NB4 (cell line): Measurements from ENCODE around the gene MYH10.
"Not testable (repeated sequence)": the region's sequence is repeated elsewhere in the genome, so short reads cannot be mapped to it uniquely, and the experiment has no call there.

Source experiments
- DNase-seq: peaks from one replicate; pipeline ENCODE4 v3.0.0; 2010; ENCODE audit warnings: low read depth
- H3K4me3 ChIP-seq: one replicate; pipeline ENCODE4 v1.5.1; 2011; ENCODE audit warnings: mild to moderate bottlenecking, low read depth, low read length, moderate library complexity
- CTCF ChIP-seq: IDR thresholded peaks from one replicate; pipeline ENCODE4 v1.5.1; 2012; ENCODE audit warnings: low read depth, low read length
- MAX ChIP-seq: IDR thresholded peaks from 2 replicates; pipeline ENCODE4 v1.6.1; 2011; ENCODE audit warnings: low read depth, low read length
- MYC ChIP-seq: IDR thresholded peaks from 2 replicates; pipeline ENCODE4 v1.6.1; 2011; ENCODE audit warnings: low read depth, low read length
- POLR2A ChIP-seq: IDR thresholded peaks from 2 replicates; pipeline ENCODE4 v1.6.1; 2011; ENCODE audit warnings: mild to moderate bottlenecking; ENCODE audit not compliant: insufficient read length; ENCODE audit errors: extremely low read depth

Gene MYH10

GRCh38 chr17:8662973-8663372 lies 32.4 kb upstream of the MYH10 start:
- DNase-seq: no peak
- H3K4me3 ChIP-seq: no peak overlapping the region
- TF ChIP-seq CTCF (no peak), POLR2A (no peak), MYC (no peak), MAX (no peak)

- no peak overlapping the region for H3K4me3 ChIP-seq
- TF ChIP-seq POLR2A: no peak
- no peak for TF ChIP-seq MAX
- no peak for TF ChIP-seq MYC
- no peak for TF ChIP-seq CTCF
- DNase-seq: no peak
Measured at GRCh38 chr17:8662076-8662831, 31.7 kb upstream of the MYH10 start.

DNA sequence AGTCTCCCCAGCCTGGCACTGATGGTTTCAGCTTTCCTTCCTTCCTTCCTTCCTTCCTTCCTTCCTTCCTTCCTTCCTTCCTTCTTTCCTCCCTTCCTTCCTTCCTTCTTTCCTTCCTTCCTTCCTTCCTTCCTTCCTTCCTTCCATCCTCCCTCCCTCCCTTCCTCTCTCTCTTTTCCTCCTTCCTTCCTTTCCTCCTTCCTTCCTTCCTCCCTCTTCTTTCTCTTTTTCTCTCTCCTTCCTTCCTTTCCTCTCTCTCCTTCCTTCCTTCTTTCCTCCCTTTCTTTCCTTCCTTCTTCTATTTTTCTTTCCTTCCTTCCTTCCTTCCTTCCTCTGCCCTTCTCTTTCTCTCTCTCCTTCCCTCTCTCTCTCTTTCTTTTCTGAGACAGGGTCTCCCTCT lies 30.2 kb upstream of the MYH10 start:
- H3K4me3 ChIP-seq, DNase-seq: not testable (repeated sequence)

DNA sequence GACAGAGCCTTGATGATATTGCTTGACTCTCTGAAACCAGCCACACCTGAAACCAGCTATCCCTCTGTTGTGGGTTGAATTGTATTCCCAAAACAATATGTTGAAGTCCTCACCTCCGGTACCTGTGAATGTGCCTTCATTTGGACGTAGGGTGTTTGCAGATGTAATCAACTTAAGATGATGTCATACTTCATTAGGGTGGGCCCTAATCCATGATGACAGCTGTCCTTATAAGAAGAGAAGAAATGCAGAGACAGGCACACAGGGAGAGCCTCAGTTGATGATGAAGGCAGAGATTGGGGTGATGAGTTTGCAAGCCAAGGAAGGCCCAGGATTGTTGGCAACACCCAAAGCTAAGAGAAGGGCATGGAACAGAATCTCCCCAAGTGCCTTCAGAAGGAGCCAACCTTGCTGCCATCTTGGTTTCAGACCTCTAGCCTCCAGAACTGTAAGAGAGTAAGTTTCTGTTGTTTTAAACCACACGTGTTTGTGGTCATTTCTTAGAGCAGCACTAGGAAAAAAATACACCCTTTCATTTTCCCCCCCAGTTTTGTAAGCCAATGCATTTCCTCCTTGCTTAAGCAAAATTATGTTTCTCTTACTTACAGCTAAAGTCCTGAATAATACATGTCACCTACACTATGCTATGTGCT lies 29.4 kb upstream of the MYH10 start:
- H3K4me3 ChIP-seq: no peak overlapping the region
- TF ChIP-seq POLR2A (no peak), MAX (no peak), MYC (no peak), CTCF (no peak)
- no peak for DNase-seq

DNA sequence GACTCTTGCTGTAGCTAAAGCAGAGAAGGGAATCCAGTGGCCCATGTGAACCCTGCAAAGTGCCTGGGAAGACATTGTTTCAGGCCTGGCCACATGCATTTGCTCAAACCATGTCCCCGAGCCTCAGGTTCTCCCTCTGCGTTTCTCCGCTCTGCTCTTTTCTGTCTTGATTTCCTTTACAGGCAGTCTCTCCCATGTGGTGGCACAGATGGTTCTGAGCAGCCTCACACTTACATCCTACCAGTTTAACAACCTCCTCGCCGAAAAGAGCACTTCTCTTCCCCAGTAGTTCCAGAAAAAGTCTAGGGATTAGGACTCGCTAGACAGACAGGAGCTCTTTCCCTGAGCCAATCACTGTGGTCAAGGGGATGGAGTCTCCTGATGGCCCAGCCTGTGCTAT lies 28.3 kb upstream of the MYH10 start:
- no peak overlapping the region for H3K4me3 ChIP-seq
- no peak for DNase-seq
- TF ChIP-seq MYC (no peak), MAX (no peak), CTCF (no peak), POLR2A (no peak)

DNA sequence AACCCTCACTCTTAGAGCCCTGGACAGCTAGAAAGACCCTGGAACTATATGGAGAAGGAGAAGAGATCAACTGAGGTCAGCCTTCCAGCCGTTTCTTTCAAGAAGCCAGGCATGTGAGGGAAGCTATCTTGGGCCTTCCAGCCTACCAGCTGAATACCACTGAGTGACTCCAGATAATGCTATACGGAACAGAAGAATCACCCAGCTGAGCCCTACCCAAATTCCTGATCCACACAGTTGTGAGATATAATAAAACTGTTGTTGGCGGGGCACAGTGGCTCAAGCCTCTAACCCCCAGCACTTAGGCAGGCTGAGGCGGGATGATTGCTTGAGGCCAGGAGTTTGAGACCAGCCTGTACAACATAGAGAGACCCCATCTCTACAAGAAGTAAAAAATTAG lies 26.2 kb upstream of the MYH10 start:
- no peak overlapping the region for H3K4me3 ChIP-seq
- TF ChIP-seq POLR2A (no peak), MYC (no peak), MAX (no peak), CTCF (no peak)
- DNase-seq: no peak
